A549 (cell line): ENCODE results near the gene C14orf132.

Experiments used
- BHLHE40 ChIP-seq: IDR thresholded peaks from 2 replicates; pipeline ENCODE4 v1.6.1; 2012; ENCODE audit warnings: low read depth, low read length, inconsistent platforms
- CEBPB ChIP-seq, 2 experiments: fragments of >200 bp in 1 of 2; sonication (Bioruptor Twin) in 1 of 2; formaldehyde crosslinking in 1 of 2; IDR thresholded peaks; 2 replicates each; pipeline ENCODE4 v1.6.1; 2012 to 2016
- CTCF ChIP-seq: fragments of >200 bp; sonication (Bioruptor Twin); formaldehyde crosslinking; IDR thresholded peaks from 3 replicates; pipeline ENCODE4 v1.5.1; 2016
- NFE2L2 ChIP-seq: fragments of 150-350 bp; conservative IDR thresholded peaks from 2 replicates; pipeline ENCODE4 v1.6.1; 2014; ENCODE audit warnings: low read length
- PBX3 ChIP-seq: IDR thresholded peaks from 2 replicates; pipeline ENCODE4 v1.6.1; 2012
- POLR2A ChIP-seq: IDR thresholded peaks from 2 replicates; pipeline ENCODE4 v1.6.1; 2012; ENCODE audit warnings: mild to moderate bottlenecking, low read length
- RAD21 ChIP-seq, 2 experiments: fragments of >200 bp in 1 of 2; sonication (Bioruptor Twin) in 1 of 2; formaldehyde crosslinking in 1 of 2; IDR thresholded peaks in 1 of 2; conservative IDR thresholded peaks in 1 of 2; 2 replicates in 1 of 2; 3 replicates in 1 of 2; pipeline ENCODE4 v1.6.1; 2012 to 2018; ENCODE audit warnings: inconsistent platforms in 1 of 2
- REST ChIP-seq: fragments of 200-600 bp; sonication (generic); IDR thresholded peaks from 2 replicates; pipeline ENCODE4 v1.6.1; 2016; ENCODE audit warnings: antibody characterized with exemption, mild to moderate bottlenecking, moderate library complexity
- RFX5 ChIP-seq: fragments of 450-650 bp; IDR thresholded peaks from 2 replicates; pipeline ENCODE4 v1.7.1; 2014; ENCODE audit warnings: antibody characterized with exemption, mild to moderate bottlenecking, moderate library complexity
- TF ChIP-seq, protein P1 (sequence below): fragments of 450-650 bp; IDR thresholded peaks from 2 replicates; pipeline ENCODE4 v1.6.1; 2014; ENCODE audit warnings: antibody characterized with exemption
- TF ChIP-seq, protein P2 (sequence below): fragments of 150-350 bp; IDR thresholded peaks from 2 replicates; pipeline ENCODE4 v1.6.1; 2014; ENCODE audit warnings: low read depth, mild to moderate bottlenecking, low read length

DNA sequence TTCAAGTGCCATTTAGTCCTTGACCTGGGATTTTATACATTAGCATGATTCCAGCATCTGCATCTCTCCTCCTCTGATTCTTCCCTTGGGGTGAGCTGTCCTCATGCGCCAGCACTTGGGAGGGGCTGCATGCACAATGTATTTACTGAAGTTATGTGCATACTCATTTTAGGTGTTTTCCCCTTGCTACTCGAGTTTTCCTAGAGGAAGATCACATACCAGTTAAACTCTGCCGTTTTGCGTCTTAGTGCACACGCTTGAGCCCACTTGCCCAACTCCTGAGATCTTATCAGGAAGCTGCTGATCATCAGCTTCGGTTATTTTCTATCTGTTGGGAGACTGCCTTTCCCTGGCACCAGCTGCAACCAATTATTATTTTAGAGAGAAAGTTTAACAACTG lies 78.8 kb downstream of the C14orf132 start:
- TF ChIP-seq RAD21 (conservative IDR thresholded peaks at IDR 0.05 in 1 of 2, IDR thresholded peaks at IDR 0.05 in 1 of 2) (no peak), CTCF (no peak), NFE2L2 (no peak), CEBPB (IDR thresholded peaks at IDR 0.05) (no peak), PBX3 (no peak), POLR2A (no peak), RFX5 (no peak), REST (no peak), BHLHE40 (no peak)
- TF ChIP-seq, protein P1, sequence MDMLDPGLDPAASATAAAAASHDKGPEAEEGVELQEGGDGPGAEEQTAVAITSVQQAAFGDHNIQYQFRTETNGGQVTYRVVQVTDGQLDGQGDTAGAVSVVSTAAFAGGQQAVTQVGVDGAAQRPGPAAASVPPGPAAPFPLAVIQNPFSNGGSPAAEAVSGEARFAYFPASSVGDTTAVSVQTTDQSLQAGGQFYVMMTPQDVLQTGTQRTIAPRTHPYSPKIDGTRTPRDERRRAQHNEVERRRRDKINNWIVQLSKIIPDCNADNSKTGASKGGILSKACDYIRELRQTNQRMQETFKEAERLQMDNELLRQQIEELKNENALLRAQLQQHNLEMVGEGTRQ = no peak
- TF ChIP-seq, protein P2, sequence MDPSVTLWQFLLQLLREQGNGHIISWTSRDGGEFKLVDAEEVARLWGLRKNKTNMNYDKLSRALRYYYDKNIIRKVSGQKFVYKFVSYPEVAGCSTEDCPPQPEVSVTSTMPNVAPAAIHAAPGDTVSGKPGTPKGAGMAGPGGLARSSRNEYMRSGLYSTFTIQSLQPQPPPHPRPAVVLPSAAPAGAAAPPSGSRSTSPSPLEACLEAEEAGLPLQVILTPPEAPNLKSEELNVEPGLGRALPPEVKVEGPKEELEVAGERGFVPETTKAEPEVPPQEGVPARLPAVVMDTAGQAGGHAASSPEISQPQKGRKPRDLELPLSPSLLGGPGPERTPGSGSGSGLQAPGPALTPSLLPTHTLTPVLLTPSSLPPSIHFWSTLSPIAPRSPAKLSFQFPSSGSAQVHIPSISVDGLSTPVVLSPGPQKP = no peak
